Mucosa of descending colon (tissue), 3 donors: Measurements from ENCODE around the gene SORBS1. TPM values are rescaled to one million over a fixed set of nuclear protein-coding genes. Genes with fewer than 3 reads are reported as not detected.
A peak's percentile ranks its signal among the peaks of the same experiment; 100 is the strongest.

Experiments
- ATAC-seq: fragments of 200-7000 bp; cut with Tn5 transposase; one replicate; pipeline ENCODE4 v1.9.1; 2020; ENCODE audit warnings: mild to moderate bottlenecking, moderate library complexity
- DNase-seq, 3 donors: peaks; one replicate each; pipeline ENCODE4 v3.0.0-alpha.2; 2020
- H3K36me3 ChIP-seq: fragments of 200-600 bp; one replicate; pipeline ENCODE4 v1.8.0; 2021; ENCODE audit warnings: low read depth, mild to moderate bottlenecking
- H3K4me1 ChIP-seq: fragments of 200-600 bp; one replicate; pipeline ENCODE4 v1.8.0; 2021; ENCODE audit warnings: low read depth, mild to moderate bottlenecking
- H3K4me3 ChIP-seq: fragments of 200-600 bp; one replicate; pipeline ENCODE4 v1.8.0; 2021; ENCODE audit warnings: mild to moderate bottlenecking
- H3K9me3 ChIP-seq: fragments of 200-600 bp; one replicate; pipeline ENCODE4 v1.8.0; 2021; ENCODE audit warnings: mild to moderate bottlenecking
- intact Hi-C, 2 donors: fragments of 100-400 bp; cut with DNase I in 1 of 2; cut with micrococcal nuclease in 1 of 2; formaldehyde crosslinking; loops; one replicate each; pipeline versions ENCODE4 v1.11.0 to v1.11.1; 2022; cut with DNase I, micrococcal nuclease
- total RNA-seq, 3 donors: library from RNA; stranded (reverse); fragmentation: NEBNext Ultra II Directional in 2 of 3; extraction: Animal tissue kit (Norgen Biotek cat#: 25700) in 2 of 3; gene quantifications; one replicate each; pipeline versions ENCODE4 v1.2.1 to v1.2.4, GENCODE V29; 2021 to 2023
- TF ChIP-seq, protein P1 (sequence below): fragments of 200-600 bp; IDR thresholded peaks from one replicate; pipeline ENCODE4 v1.8.0; 2022; ENCODE audit warnings: antibody characterized with exemption, mild to moderate bottlenecking
- donor health status: DM: no; HTN: no; CAD: no; lungs with moderate emphysema.
- donor health status: DM: no; HTN: no; CAD: no.
- donor health status: DM: no; HTN: yes; CAD: no.

The SORBS1 gene
- total RNA-seq, 3 donors from 2014 or later, result 48.9 to 699 (median 99.3) TPM

- Histone ChIP-seq H3K4me3 (no peak overlapping the region), H3K9me3 (no peaks in the 10 kb centered on the region), H3K36me3 (no peaks in the 10 kb centered on the region), H3K4me1 (peaks cover 7% of the 10 kb centered on the region)
- TF ChIP-seq, protein P1, sequence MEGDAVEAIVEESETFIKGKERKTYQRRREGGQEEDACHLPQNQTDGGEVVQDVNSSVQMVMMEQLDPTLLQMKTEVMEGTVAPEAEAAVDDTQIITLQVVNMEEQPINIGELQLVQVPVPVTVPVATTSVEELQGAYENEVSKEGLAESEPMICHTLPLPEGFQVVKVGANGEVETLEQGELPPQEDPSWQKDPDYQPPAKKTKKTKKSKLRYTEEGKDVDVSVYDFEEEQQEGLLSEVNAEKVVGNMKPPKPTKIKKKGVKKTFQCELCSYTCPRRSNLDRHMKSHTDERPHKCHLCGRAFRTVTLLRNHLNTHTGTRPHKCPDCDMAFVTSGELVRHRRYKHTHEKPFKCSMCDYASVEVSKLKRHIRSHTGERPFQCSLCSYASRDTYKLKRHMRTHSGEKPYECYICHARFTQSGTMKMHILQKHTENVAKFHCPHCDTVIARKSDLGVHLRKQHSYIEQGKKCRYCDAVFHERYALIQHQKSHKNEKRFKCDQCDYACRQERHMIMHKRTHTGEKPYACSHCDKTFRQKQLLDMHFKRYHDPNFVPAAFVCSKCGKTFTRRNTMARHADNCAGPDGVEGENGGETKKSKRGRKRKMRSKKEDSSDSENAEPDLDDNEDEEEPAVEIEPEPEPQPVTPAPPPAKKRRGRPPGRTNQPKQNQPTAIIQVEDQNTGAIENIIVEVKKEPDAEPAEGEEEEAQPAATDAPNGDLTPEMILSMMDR, result no peak
- DNase-seq (peak in 1 of 3 donors; percentile 64), ATAC-seq (peak; percentile 82)
- intact Hi-C loops, result no loop called here
Measured at GRCh38 chr10:95524358-95525032, 36.7 kb downstream of the SORBS1 start.

GRCh38 chr10:95522117-95522516 is 39.1 kb downstream of the SORBS1 start:
- TF ChIP-seq, protein P1, result no peak
- DNase-seq (no peak), ATAC-seq (no peak)
- Histone ChIP-seq H3K4me3 (no peak overlapping the region), H3K9me3 (no peaks in the 10 kb centered on the region), H3K36me3 (no peaks in the 10 kb centered on the region), H3K4me1 (peaks cover 7% of the 10 kb centered on the region)
- intact Hi-C loops, result no loop called here

DNA sequence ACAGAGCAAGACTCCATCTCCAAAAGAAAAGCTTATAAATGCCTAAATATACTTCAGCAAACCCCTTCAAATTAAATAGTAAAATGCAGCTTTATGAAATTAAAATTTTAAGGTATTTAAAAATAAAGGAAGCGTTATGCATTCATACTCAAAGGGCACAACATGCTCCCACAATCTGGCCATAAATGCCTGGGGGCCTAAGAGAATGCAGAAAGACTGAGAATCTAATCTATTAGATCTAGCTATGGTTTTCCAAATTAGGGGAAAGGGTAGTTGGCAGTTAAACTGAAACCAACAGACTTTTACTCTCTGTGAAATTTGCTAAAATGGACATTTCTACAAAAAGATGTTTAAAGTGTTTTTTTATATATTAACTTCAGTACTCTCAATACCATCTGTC is 40.6 kb downstream of the SORBS1 start:
- intact Hi-C loops, result no loop called here
- TF ChIP-seq, protein P1, result no peak
- Histone ChIP-seq H3K4me3 (no peak overlapping the region), H3K4me1 (peaks cover 9% of the 10 kb centered on the region), H3K36me3 (no peaks in the 10 kb centered on the region), H3K9me3 (no peaks in the 10 kb centered on the region)
- no peak for DNase-seq
- no peak for ATAC-seq

DNA sequence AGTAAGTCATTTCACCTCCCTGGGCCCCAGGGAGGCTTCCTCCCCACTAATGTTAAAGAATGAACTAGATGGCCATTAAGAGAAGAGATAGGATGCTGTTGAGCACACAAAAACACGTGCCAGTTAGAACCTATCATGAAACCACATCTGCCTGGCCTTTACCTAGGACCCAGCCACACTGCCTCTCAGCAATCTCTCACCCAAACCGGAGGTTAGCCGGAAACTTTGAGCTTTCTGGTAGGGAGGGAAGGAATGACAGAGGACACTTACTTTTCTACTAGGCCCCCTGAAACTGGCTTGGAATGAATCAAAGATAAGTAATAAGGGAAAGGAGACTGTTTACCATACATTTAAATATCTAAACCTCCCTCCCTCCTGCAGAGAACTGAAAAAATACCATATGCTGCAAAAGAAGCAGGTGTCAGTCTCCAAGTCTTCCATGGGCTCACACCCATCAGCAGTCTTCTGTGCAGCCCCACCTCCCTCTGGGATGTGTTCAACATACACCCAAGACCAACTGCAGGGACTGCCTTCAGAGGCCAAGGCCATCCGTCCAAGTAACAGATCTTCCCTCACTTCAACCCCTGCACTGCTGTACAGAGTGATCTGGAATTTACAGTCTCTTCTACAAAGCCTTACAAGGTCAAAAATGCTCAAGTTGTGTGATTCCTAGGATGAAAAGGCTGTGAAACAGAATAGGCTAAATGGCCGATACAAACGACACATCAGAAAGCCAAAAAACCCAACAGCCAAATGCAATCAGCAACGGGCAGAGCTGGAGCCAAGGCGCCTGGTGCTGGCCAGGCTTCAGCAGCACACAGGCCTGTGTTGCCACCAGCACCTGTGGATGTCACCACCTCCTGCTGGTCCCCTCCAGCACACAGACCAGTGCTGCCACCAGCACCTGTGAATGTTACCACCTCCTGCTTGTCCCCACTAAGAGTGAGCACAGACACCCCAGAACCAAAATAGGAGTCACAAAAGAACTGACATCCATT is 42.4 kb downstream of the SORBS1 start:
- Histone ChIP-seq H3K4me3 (no peak overlapping the region), H3K4me1 (peaks cover 2% of the 10 kb centered on the region), H3K9me3 (no peaks in the 10 kb centered on the region), H3K36me3 (no peaks in the 10 kb centered on the region)
- TF ChIP-seq, protein P1, result no peak
- ATAC-seq (peak; percentile 4), DNase-seq (no peak)
- intact Hi-C loops, result no loop called here

- intact Hi-C loops, result no loop called here
Measured at GRCh38 chr10:95517536-95518454, 43.4 kb downstream of the SORBS1 start.

More at GRCh38 chr10:95517536-95518454, 43.4 kb downstream of the SORBS1 start:
- no peak overlapping the region for H3K4me3 ChIP-seq
- TF ChIP-seq, protein P1, result no peak
- ATAC-seq (peak; percentile 84), DNase-seq (peak in 1 of 3 donors; percentile 39)
- peaks cover 9% of the 10 kb centered on the region for H3K4me1 ChIP-seq
- no peaks in the 10 kb centered on the region for H3K9me3 ChIP-seq
- no peaks in the 10 kb centered on the region for H3K36me3 ChIP-seq
